Adrenal gland (tissue), 5 donors: ENCODE results near the gene WASHC2C.
"Not testable (repeated sequence)": the region's sequence is repeated elsewhere in the genome, so short reads cannot be mapped to it uniquely, and the experiment has no call there.

ENCODE experiments used
- CTCF ChIP-seq, 6 experiments: fragments of 450-650 bp in 4 of 6; fragments of 200-600 bp in 2 of 6; sonication (generic) in 1 of 6; IDR thresholded peaks; 1 replicate in 5 of 6; 2 replicates in 1 of 6; pipeline versions ENCODE4 v1.5.1 to v1.8.0; 2016 to 2021; ENCODE audit warnings: antibody characterized with exemption in 6 of 6, mild to moderate bottlenecking in 2 of 6, moderate library complexity in 1 of 6
- POLR2A ChIP-seq, 2 donors: fragments of 450-650 bp; IDR thresholded peaks; one replicate each; pipeline ENCODE4 v1.6.1; 2017; ENCODE audit warnings: antibody characterized with exemption in 2 of 2, mild to moderate bottlenecking in 2 of 2, moderate library complexity in 1 of 2
- donor health status: DM: no; HTN: no; CAD: no.

- TF ChIP-seq CTCF, POLR2A (IDR thresholded peaks at IDR 0.05): not testable (repeated sequence)
These were observed 34.6 kb downstream of the WASHC2C start for GRCh38 chr10:45761622-45762021.
